NCI-H146 (cell line): ENCODE data around the gene WDR1.

ENCODE experiments used
- DNase-seq: peaks from one replicate; lab custom pipeline; 2025; lab: John Stamatoyannopoulos, UW

The WDR1 gene

GRCh38 chr4:10036807-10037342 lies 79.7 kb downstream of the WDR1 start:
- no peak for DNase-seq

GRCh38 chr4:10035130-10035529 lies 81.5 kb downstream of the WDR1 start:
- no peak for DNase-seq

GRCh38 chr4:10034612-10035104 lies 81.9 kb downstream of the WDR1 start:
- no peak for DNase-seq

DNA sequence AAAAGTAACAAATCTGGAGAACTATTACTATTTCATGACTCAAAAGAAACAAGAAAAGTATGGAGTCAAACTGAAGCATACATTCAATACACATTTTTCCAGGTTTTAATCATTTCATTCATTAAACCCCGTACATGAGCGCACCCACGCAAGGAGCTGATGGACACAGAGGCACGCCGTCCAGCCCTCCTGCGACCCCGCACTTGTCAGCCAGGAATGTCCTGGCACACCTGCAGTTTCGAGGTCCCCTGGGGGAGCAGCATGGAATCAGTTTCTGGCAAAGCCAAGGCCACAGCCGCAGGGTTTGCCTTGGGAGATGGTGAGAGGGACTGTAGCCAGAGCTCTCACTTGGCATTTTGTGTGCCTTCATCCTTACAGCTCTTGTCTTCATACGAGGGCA lies 82.5 kb downstream of the WDR1 start:
- DNase-seq = no peak

- DNase-seq = no peak
These were observed 83.3 kb downstream of the WDR1 start for GRCh38 chr4:10033191-10033881.

DNA sequence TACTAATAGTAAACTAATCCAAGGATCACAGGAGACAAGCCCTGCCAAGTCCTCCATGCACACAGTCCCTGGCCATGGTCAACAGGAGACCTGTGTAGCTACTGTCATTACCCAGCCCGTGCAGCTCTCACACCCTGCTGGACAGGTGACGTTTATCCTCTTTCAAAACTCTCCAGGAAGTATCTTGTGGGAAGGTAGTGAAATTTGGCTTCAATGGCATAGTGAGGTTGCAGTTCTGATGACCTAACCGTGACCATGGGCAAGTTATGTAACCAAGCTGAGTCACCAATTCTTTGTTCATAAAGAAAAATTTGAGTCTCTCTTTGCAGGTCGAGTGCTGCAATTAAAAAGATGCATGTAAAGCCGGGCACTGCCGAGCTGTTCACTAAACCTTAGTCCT lies 84.0 kb downstream of the WDR1 start:
- DNase-seq = no peak

GRCh38 chr4:10031668-10032590 lies 84.7 kb downstream of the WDR1 start:
- DNase-seq = no peak

DNA sequence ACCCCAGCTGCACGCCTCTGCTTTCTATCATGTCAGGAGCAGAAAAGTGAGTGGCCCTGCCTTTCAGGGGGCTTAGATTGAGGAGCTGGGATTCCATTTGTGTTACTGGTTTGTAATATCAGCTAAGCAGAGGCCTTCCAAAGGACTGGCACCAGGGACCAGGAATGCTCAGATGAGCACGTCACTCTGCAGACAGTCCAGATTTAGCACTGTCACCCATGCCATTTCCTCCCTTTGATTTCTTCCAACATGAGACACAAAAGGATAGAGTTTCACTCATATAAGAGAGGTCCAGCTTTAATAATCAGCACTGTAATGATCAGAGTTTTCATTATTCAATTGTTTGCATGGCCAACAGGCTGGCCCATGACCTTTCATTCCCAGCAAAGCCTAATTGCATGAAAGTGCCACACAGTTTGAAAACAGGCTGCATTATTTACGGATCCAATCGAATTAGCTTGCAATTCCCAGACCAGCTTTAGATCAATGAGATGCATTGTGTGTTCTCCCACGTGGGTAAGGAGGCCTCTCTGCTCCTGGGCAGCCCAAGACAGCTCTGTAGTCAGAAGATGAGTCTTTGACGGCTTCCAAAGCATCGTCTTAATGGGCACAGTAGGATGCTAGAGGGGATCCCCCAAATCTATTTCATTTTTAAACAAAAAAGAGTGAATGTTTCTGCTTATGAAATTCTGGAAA lies 85.5 kb downstream of the WDR1 start:
- no peak for DNase-seq

- DNase-seq = no peak
These were observed 87.2 kb downstream of the WDR1 start for GRCh38 chr4:10029403-10029802.

- DNase-seq = peak; percentile 49
These were observed 87.7 kb downstream of the WDR1 start for GRCh38 chr4:10028910-10029309.

GRCh38 chr4:10026485-10026884 lies 90.1 kb downstream of the WDR1 start:
- no peak for DNase-seq

GRCh38 chr4:10025230-10025806 lies 91.3 kb downstream of the WDR1 start:
- DNase-seq = no peak
